NOMO-1 (cell line): ENCODE measurements around the gene NUFIP1.
"Not testable (repeated sequence)": the region's sequence is repeated elsewhere in the genome, so short reads cannot be mapped to it uniquely, and the experiment has no call there.

Source experiments
- DNase-seq, 2 experiments: peaks; one replicate each; lab custom pipeline; 2025; ENCODE audit not compliant: unreplicated experiment in 2 of 2; lab: John Stamatoyannopoulos, UW

NUFIP1 gene

GRCh38 chr13:44921931-44922758 lies 67.1 kb downstream of the NUFIP1 start:
- no peak for DNase-seq

- no peak for DNase-seq
These were observed 67.9 kb downstream of the NUFIP1 start for GRCh38 chr13:44921246-44921877.

- no peak for DNase-seq
These were observed 69.3 kb downstream of the NUFIP1 start for GRCh38 chr13:44920013-44920412.

- no peak for DNase-seq
These were observed 70.0 kb downstream of the NUFIP1 start for GRCh38 chr13:44919104-44919804.

- peak; percentile 85 to 89 for DNase-seq
These were observed 70.8 kb downstream of the NUFIP1 start for GRCh38 chr13:44918326-44919103.

- DNase-seq: peak; percentile 97 to 99
These were observed 71.5 kb downstream of the NUFIP1 start for GRCh38 chr13:44917589-44918325.

GRCh38 chr13:44912278-44913016 lies 76.8 kb downstream of the NUFIP1 start:
- no peak for DNase-seq

GRCh38 chr13:44908712-44909111 lies 80.6 kb downstream of the NUFIP1 start:
- no peak for DNase-seq

- no peak for DNase-seq
These were observed 81.0 kb downstream of the NUFIP1 start for GRCh38 chr13:44908266-44908665.

- no peak for DNase-seq
These were observed 82.6 kb downstream of the NUFIP1 start for GRCh38 chr13:44906713-44907112.

GRCh38 chr13:44906230-44906629 lies 83.0 kb downstream of the NUFIP1 start:
- DNase-seq: no peak

GRCh38 chr13:44905556-44905955 lies 83.7 kb downstream of the NUFIP1 start:
- no peak for DNase-seq

GRCh38 chr13:44904967-44905366 lies 84.3 kb downstream of the NUFIP1 start:
- DNase-seq: no peak

- DNase-seq: no peak
These were observed 85.7 kb downstream of the NUFIP1 start for GRCh38 chr13:44903574-44903985.

GRCh38 chr13:44902738-44903137 lies 86.5 kb downstream of the NUFIP1 start:
- no peak for DNase-seq

- DNase-seq: no peak
These were observed 89.3 kb downstream of the NUFIP1 start for GRCh38 chr13:44899967-44900366.

- DNase-seq: not testable (repeated sequence)
These were observed 91.0 kb downstream of the NUFIP1 start for GRCh38 chr13:44898308-44898707.

GRCh38 chr13:44895953-44896335 lies 93.3 kb downstream of the NUFIP1 start:
- no peak for DNase-seq

- no peak for DNase-seq
These were observed 93.9 kb downstream of the NUFIP1 start for GRCh38 chr13:44895264-44895952.
